Hematopoietic multipotent progenitor cell treated with erythropoietin and hydrocortisone succinate and interleukin-3 and kit ligand, for 15 days (in vitro differentiated cells): Measurements from ENCODE around the gene CFAP61.

Source experiments
- DNase-seq: peaks from one replicate; pipeline ENCODE4 v3.0.0-alpha.2; 2015; ENCODE audit warnings: low spot score

The CFAP61 gene

GRCh38 chr20:20031790-20032189 lies 20.5 kb upstream of the CFAP61 start:
- no peak for DNase-seq

- DNase-seq, result no peak
Observed at GRCh38 chr20:20034486-20034885, 17.8 kb upstream of the CFAP61 start.

DNA sequence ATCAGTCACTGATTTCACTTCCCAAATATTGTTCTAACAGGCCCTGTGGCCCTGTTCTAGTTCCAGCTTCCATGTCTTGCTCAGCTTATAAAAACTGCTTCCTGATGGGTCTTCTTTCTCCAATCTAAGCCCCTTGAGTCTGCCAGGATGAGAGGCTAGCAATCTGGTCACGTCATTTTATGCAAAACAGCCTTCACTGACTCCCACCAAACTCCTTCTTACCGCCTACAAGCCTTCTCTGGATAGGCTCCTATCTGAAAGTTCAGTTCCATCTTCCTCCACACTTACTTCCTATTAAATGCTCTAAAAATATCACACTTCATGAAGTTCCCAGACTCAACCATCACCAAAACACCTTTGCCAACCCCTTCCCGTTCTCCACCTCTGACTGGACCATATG lies 15.6 kb upstream of the CFAP61 start:
- DNase-seq, result no peak

DNA sequence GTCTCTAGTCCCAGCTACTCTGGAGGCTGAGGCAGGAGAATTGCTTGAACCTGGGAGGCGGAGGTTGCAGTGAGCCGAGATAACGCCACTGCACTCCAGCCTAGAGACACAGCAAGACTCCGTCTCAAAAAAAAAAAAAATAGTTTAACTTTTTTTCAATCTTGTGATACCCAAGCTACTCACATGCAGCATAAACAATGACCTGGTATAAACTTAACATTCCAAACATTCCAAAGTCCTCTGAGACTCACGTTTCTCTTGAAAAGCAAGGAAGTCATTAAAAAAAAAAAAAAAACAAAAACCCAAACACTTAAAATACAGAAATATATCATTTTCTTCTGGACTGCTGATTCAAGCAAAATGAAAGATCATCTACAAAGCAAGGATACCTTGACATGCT lies 14.4 kb upstream of the CFAP61 start:
- no peak for DNase-seq

GRCh38 chr20:20038586-20038985 lies 13.7 kb upstream of the CFAP61 start:
- no peak for DNase-seq

DNA sequence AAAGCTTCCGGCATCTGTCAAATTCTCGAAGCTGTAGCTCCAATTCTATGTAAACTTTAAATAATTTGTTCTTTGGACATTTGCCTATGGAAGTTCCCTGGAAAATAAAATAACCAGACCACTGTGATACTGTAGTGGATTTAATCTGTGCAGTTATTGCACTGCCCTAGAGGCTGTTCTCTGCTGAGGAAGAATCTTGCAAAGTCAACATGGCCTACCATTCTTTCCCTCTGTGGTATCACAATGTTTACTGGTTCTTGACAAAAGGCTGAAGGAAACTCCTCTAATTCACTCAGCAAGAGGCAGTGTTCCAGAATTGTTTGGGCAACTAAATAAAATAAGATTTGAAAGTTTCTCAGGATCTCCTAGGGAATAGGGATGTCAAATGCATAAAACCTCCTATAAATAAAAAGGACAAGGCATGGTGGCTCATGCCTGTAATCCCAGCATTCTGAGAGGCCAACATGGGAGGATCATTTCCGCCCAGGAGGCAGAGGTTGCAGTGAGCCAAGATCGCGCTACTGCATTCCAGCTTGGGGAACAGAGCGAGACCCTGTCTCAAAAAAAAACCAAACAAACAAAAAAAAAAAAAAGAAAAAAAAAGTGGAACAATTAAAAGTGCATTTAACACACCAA lies 12.5 kb upstream of the CFAP61 start:
- DNase-seq, result no peak

- DNase-seq, result peak; percentile 5
Observed at GRCh38 chr20:20051767-20052073, 612 bp upstream of the CFAP61 start.

GRCh38 chr20:20060234-20060998 lies 8.1 kb downstream of the CFAP61 start:
- no peak for DNase-seq

- no peak for DNase-seq
Observed at GRCh38 chr20:20063941-20064702, 11.8 kb downstream of the CFAP61 start.

GRCh38 chr20:20065361-20065760 lies 13.0 kb downstream of the CFAP61 start:
- DNase-seq, result no peak

DNA sequence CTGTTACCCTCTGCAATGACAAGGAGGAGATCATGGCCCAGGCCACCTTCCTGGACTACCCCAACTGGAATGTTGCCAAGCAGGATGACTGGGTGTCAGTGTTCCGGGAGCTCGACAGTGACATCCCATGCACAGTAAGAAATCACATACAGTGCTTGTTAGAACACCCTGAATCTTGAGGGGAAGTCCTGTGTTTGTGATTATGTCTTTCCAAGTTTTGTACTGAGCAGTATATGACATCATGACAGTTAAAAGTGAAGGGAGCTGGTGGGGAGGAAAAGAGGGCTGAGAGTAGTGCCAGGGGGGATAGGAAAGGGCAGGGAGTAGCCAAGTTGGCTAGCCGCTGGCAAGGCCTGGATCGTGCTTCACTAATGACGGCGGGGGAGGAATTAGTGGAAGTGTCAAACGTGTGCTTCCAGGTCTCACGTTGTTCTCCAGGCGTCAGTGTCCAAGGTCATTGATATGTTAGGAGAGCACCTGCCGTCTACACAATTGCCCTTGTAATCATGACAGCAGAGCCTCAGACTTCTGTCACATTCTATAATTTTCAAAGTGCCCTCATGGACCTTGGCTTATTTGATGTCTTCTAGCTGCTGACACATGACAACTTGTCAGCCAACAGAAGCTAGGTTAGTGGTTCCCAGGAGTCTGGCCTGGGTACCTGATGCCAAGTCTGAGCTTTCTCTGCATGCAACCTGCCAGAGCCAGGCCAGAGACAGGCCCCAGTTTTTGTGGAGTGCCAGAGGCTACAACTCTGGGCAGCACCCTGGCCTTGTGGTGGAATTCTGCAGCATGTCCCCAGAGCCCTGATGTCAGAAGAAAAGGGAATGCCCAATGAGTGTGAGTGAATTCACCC lies 18.8 kb downstream of the CFAP61 start:
- peak; percentile 11 for DNase-seq

GRCh38 chr20:20073801-20074371 lies 21.6 kb downstream of the CFAP61 start:
- DNase-seq, result no peak

DNA sequence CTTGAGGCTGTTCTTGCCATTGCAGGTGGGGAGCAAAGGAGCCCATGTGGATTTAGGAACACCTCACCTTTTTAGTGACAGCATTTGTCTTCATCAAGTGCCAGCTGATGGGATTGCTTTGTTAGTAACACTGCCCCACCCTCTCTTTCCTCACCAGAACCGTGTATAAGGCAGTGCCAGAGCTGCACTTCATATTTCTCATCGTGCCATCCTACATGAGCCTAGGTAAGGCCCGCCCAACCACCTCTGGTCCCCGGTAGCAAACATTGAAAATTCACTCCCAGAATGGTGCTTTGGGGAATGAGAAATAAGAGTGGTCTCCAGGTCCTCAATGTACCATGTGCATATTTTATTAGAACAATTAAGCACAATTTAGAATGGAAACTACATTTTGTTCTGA lies 22.7 kb downstream of the CFAP61 start:
- no peak for DNase-seq

GRCh38 chr20:20076297-20077065 lies 24.1 kb downstream of the CFAP61 start:
- DNase-seq, result no peak

DNA sequence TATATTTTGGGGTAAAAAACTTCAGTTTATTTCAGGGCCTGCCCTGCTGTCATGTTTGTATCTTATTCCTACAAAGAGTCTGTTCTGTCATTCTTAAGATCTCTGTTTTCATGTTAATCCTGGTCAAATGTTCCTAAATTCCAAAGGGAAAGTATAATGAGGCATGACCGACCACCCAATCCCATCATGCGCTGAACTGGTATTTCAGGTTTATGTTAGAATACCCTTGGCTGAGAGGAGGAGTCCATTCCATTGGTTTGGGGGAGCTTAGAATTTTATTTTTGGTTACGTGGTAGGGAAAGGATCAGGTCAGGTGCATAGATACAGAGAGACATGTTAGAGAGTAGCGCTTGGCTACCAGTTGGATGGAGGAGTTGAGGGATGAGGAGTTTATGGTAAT lies 25.7 kb downstream of the CFAP61 start:
- no peak for DNase-seq

GRCh38 chr20:20079102-20079784 lies 26.9 kb downstream of the CFAP61 start:
- no peak for DNase-seq

GRCh38 chr20:20083807-20084206 lies 31.5 kb downstream of the CFAP61 start:
- DNase-seq, result peak; percentile 13

- no peak for DNase-seq
Observed at GRCh38 chr20:20084296-20084752, 32.0 kb downstream of the CFAP61 start.

GRCh38 chr20:20085071-20085470 lies 32.7 kb downstream of the CFAP61 start:
- DNase-seq, result no peak

DNA sequence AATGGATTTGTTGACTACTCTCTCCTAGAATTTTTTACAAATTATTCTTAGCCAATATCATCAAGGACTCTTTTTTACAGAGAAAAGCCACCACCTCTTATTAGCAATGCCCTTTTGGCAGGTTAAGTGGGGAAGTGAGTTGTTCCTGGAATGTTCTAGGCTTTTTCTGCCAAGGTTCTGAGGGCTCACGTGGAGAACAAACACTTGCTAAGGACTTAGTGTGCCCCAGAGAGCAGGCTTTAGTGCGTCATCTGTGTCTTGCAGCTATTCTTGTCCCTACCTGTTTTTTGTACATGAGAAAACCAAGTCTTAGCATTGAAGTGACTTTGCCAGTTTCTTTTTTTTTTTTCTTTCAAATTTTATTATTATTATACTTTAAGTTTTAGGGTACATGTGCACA lies 33.5 kb downstream of the CFAP61 start:
- no peak for DNase-seq
